Fibroblast of skin of left biceps (primary cell): ENCODE results near the gene RPL14.
A peak's percentile ranks its signal among the peaks of the same experiment; 100 is the strongest.
"Not testable (repeated sequence)": the region's sequence is repeated elsewhere in the genome, so short reads cannot be mapped to it uniquely, and the experiment has no call there.

Source experiments
- DNase-seq, 2 experiments: peaks; one replicate each; pipeline ENCODE4 v3.0.0-alpha.2; 2013; ENCODE audit warnings: low read depth in 2 of 2

RPL14 gene

GRCh38 chr3:40462838-40463237 lies 5.7 kb downstream of the RPL14 start:
- DNase-seq: not testable (repeated sequence)

GRCh38 chr3:40463579-40463978 lies 6.4 kb downstream of the RPL14 start:
- no peak for DNase-seq

- no peak for DNase-seq
Measured at GRCh38 chr3:40464339-40465110, 7.4 kb downstream of the RPL14 start.

- no peak for DNase-seq
Measured at GRCh38 chr3:40465111-40465407, 7.9 kb downstream of the RPL14 start.

- no peak for DNase-seq
Measured at GRCh38 chr3:40465456-40465855, 8.3 kb downstream of the RPL14 start.

GRCh38 chr3:40468018-40468417 lies 10.9 kb downstream of the RPL14 start:
- DNase-seq: no peak

- no peak for DNase-seq
Measured at GRCh38 chr3:40470701-40471100, 13.6 kb downstream of the RPL14 start.

- DNase-seq: peak; percentile 33 to 40
Measured at GRCh38 chr3:40476478-40477470, 19.6 kb downstream of the RPL14 start, which contains the start of gene ZNF619. ZNF619 (plus strand) TSS chr3:40477122; CDS start chr3:40477980, 858 bp downstream.

GRCh38 chr3:40477666-40478065 lies 20.5 kb downstream of the RPL14 start:
- DNase-seq: no peak

- DNase-seq: no peak
Measured at GRCh38 chr3:40487172-40487571, 30.0 kb downstream of the RPL14 start.

GRCh38 chr3:40490916-40491315 lies 33.8 kb downstream of the RPL14 start:
- DNase-seq: no peak

- no peak for DNase-seq
Measured at GRCh38 chr3:40494698-40495097, 37.6 kb downstream of the RPL14 start.

- no peak for DNase-seq
Measured at GRCh38 chr3:40497288-40497687, 40.1 kb downstream of the RPL14 start.

- no peak for DNase-seq
Measured at GRCh38 chr3:40499952-40500351, 42.8 kb downstream of the RPL14 start.

- DNase-seq: no peak
Measured at GRCh38 chr3:40502034-40502433, 44.9 kb downstream of the RPL14 start.

- peak; percentile 72 to 76 for DNase-seq
Measured at GRCh38 chr3:40504636-40505430, 47.7 kb downstream of the RPL14 start.

- DNase-seq: no peak
Measured at GRCh38 chr3:40505599-40506462, 48.7 kb downstream of the RPL14 start, which contains the start of gene ZNF620. ZNF620 (plus strand) TSS chr3:40506039; CDS start chr3:40506353, 314 bp downstream.

GRCh38 chr3:40511031-40511718 lies 54.0 kb downstream of the RPL14 start:
- no peak for DNase-seq

- peak; percentile 50 to 52 for DNase-seq
Measured at GRCh38 chr3:40516201-40516600, 59.1 kb downstream of the RPL14 start.

GRCh38 chr3:40518067-40518466 lies 60.9 kb downstream of the RPL14 start:
- DNase-seq: no peak
